Measurements from ENCODE around the gene MICU1.
A peak's percentile ranks its signal among the peaks of the same experiment; 100 is the strongest.
"Not testable (repeated sequence)": the region's sequence is repeated elsewhere in the genome, so short reads cannot be mapped to it uniquely, and the experiment has no call there.

MICU1 gene

DNA sequence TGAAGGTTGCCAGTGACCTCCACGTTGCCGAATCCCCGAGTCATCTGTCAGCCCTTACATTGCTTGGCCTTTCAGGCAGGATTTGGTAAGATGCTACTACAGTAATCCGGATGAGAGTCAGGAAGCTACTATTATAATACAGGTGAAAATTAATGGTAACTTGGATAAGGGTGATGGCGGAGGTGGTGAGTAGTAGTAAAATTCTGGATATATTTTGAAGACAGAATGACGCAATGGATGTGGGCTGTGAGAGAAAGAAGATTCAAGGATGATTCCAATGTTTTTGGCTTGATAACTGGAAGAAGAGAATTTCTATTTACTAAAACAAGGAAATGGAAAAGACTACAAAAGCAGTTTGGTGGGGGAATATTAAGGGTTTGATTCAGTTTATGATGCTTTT lies 269.8 kb downstream of the MICU1 start:
- intact Hi-C loops (cut with DNase I), result no loop called here
- DNase-seq, result no peak

DNA sequence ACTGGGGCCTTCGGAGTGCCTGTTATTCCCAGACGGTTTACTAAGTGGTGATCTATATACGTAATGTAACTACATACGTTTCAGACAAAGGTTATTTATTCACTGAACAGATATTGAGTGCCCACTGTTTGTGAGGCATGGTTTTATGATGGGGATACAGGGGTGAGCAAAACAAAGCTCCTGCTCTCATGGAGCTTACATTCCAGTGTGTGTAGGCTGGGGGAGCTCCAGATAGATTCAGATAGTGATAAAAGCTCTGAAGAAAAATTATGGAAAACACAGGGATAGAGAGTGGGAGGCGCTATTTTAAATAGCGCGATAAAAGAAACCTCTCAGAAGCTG lies 270.7 kb downstream of the MICU1 start:
- DNase-seq, result no peak
- intact Hi-C loops (cut with DNase I), result no loop called here

DNA sequence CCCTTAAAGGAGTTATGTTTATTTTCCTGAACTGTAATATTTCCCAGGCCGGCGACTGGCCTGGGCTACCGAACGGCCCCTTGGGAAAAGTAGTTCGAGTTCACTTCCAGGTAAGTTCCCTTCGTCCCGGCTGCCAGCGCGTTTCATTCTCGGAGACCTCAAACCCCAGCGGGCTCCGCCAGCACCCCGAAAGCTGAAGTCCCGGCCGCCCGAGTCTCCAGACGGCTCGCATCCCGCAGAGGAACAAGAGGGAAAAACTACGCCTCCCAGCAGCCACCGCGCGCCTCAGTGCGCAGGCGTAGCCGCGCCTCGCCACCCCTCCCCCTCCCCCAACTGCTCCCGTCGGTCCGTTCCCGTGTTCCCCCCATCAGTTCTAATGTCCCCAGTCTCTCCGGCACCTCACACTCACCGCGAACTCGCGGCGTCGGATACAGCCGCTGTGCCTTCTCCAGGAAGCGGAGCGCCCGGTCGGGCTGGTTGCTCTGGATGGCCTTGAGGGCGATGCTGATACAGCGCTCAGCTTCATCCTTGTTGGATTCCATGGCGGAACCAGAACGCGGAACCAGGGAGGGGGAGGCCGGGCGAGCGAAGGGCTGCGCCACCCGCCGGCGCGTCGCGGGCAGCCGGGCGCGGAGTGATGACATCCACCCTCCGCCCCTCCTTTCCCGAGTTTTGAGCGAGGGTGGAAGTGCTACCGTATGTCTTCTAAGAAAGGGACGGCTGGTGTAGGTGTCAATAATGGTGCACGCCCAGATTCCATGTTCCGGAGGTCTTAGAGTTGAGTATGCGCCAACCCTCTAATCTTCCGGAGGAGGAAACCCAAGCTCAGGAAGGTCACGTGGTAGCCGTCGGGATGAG lies 271.3 kb downstream of the MICU1 start, which contains the start of gene DNAJB12:
TSS of gene DNAJB12 (minus strand) at position 564 of the 858 bp plus-strand sequence. CDS start at position 542, 22 bp downstream.
- intact Hi-C loops (cut with DNase I), result no loop called here
- peak; percentile 82 to 98 (median 88) for DNase-seq

DNA sequence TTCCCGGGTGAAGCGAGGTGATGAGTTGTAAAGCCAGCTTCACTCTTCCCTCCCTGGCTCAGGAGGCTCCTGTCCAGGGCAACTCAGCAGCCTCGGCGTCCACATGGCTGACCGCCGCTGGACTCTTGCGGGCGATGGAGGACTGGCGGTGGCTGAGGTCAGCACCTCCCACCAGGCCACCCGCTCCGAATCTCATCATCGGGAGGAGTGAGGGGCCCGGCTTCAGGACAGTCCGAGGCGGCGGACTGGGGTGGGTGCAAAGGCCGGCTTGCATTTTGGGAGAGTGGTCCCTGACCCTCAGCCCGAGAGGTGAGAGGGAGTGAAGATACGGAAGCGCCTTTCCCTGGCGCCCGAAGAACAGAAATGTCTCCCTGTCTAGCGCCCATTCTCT lies 271.9 kb downstream of the MICU1 start:
- intact Hi-C loops (cut with DNase I), result no loop called here
- DNase-seq, result peak in 3 of 10 donors; percentile 33 to 86 (median 86)

DNA sequence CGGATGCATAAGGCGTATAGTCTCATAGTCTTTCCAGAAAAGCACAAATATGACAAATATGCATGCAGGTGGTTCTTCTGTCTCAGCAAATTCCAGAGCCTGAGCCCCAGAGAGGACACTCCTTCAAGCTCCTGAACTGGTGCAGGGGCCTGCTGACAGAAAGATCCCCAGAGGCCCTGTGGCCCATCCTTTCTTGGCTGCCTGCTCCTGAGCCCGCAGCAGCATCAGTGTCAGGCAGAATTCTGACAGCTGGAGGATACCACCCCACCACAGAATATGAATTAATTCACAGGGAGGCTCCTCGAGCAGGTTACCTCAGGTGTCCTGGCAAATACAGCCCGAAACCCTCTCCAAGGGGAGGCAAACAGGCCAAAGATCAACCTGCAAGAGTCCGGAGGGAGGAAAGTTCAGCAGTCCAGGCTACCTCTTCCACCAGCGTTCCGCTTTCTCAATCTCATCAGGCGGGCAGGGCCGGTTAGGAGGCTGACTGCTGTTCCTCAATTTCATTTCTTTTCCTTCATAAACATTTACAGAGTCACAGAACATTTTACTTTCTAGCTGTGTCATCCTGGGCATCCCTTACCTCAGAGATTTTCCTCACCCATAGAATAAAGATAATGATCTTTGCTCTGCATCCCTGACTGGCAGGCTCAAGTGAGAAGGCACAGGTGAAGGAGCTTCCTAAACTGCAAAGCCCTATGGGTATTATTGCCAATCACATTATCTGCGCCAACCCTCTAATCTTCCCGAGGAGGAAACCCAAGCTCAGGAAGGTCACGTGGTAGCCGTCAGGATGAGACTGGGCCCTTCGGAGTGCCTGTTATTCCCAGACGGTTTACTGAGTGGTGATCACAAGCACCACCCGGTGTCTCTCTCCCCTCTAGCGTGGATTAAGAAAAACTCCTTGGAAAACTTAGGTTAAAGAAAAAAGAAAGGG lies 272.6 kb downstream of the MICU1 start:
- DNase-seq, result peak in 1 of 10 donors; percentile 86
- intact Hi-C loops (cut with DNase I), result no loop called here

DNA sequence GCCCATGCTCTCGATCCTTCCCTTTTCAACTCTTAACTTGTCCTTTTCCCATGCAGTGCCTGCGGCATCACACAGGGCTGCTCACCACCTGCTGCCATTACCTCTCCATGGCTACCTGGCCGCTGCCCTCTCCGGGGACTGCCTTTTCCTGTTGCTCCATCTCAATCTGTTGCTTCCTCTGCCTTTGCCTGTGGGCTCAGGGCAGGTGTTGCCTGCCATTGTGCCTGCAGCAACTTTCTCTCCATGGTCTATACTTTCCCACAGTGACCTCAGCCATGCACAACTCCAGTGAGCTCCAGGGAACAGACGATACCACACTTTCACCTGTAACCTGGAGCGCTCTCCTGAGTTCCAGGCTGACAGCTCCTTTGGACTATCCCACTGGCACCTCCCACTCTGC lies 274.4 kb downstream of the MICU1 start:
- DNase-seq, result peak in 2 of 10 donors; percentile 5 to 76
- intact Hi-C loops (cut with DNase I), result no loop called here

DNA sequence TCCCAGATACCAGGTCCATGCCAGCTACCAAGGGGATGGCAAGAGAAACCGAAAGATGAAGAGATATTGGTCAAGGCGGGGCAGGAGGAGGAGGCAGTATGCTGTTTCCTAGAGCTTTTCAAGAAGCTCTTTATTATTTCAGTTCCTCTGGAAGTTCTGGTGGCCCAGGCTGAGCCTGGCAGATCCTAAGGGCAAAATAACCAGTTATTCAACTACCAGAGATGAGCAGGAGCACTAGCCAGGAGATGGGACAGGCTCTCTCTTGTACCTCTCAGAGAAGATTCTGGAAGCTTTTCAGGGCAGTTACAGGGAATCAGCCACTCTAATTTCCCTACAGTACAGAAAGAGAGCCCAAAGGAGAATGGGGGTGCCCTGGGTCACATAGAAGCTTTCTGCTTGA lies 276.4 kb downstream of the MICU1 start:
- intact Hi-C loops (cut with DNase I), result no loop called here
- DNase-seq, result peak in 1 of 10 donors; percentile 5

DNA sequence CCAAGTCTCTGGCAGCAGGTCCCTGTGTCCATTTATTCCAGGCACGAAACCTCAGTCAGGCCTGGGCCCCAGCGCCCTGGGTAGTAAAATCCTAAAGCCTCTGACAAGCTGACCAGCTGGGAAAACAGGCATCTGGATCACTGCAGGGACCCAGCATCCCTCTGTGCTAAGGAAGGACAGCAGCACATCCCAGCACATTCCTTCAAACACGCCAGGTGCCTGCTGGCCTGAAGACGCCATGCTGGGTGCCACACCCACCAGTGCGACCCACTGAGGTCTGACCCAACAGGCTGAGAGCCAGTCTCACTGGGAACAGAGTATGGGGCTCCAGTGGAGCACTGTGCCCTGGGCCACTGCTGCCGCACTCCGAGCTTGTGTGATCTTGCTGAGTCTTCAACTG lies 277.6 kb downstream of the MICU1 start:
- peak in 2 of 10 donors; percentile 51 to 59 for DNase-seq
- intact Hi-C loops (cut with DNase I), result no loop called here

DNA sequence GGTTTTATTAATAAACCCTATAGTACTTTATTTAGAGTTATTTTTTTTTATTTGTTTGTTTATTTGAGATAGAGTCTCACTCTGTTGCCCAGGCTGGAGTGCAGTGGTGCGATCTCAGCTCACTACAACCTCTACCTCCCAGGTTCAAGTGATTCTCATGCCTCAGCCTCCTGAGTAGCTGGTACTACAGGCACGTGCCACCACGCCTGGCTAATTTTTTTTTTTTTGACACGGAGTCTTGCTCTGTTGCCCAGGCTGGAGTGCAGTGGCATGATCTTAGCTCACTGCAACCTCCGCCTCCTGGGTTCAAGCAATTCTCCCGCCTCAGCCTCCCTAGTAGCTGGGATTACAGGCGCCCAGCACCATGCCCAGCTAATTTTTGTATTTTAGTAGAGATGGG lies 279.8 kb downstream of the MICU1 start:
- intact Hi-C loops (cut with DNase I); DNase-seq: not testable (repeated sequence)

DNA sequence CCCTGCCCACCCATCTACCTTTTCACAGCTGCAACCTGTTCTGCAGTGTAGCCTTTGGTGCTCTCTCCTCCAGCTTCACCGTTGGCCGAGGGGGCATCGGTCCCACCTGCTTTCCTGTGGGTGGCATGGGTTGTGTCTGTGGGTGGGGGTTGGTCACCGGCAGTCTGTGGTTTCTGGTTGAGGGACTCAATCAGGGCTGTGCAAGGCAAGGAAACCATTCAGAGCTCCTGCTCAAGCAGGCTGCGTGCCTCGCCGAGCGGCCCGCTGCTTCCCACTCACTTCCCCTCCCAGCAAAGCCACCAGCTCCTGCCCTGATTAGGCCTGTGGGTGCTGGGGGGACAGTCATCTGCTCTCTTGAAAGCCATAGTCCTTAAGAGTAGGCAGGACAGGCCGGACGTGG lies 280.9 kb downstream of the MICU1 start:
- peak in 1 of 10 donors; percentile 49 for DNase-seq
- intact Hi-C loops (cut with DNase I), result no loop called here

DNA sequence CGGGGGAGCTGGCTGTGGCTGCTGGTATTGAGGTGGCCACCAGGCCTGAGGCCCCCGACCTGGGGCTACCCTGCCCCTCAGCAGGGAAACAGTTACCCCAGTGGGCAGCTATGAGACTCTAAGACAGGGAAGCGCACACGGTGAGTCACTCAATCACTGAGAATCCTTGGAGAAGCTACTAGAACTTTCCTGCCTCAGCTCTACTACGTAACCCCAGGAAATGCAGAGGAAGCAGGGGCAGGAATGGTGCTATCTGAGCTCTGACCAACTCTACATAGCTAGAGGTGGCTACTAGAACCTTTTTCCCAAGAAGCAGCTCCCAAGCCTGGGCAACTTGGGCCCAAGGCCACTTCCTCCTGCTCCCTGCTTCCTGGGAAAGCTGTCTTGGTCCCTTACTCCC lies 283.0 kb downstream of the MICU1 start:
- DNase-seq, result peak in 1 of 10 donors; percentile 44
- intact Hi-C loops (cut with DNase I), result no loop called here

DNA sequence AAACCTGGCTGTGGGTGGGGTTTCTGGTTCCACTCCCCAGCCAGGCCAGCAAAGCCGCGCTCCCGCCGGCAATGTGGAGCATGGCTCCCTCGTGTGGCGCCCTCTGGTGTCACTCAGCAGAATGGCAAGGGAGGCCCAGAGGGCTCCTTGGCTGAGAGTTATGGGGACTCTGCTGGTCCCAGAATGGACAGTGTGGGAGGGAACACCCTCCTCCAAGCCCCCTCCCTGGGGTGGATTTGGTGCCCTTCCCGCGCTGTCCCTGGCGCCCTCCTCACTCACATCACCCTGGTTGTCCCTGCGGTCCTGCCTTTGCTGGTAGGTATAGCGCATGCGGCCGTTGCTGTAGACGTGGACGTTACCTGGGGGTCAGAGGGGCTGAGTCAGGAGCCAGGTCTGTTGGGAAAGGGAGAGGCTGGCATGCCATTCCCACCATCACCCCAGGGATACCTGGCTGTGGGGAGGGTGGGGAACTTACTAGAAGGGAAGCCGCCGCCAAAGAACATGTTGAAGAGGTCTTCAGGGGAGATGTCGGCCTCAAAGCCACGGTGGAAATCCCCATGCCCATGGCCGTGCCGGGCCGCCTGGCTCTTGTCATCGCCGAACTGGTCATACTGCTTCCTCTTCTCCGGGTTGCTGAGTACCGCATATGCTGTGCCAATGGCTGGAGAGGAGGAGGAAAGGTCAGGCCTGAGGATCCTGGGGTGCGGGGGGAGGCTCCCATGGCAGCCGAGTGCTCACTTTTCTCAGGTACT lies 285.2 kb downstream of the MICU1 start:
- peak in 9 of 10 donors; percentile 61 to 94 (median 74) for DNase-seq
- intact Hi-C loops (cut with DNase I), result no loop called here

DNA sequence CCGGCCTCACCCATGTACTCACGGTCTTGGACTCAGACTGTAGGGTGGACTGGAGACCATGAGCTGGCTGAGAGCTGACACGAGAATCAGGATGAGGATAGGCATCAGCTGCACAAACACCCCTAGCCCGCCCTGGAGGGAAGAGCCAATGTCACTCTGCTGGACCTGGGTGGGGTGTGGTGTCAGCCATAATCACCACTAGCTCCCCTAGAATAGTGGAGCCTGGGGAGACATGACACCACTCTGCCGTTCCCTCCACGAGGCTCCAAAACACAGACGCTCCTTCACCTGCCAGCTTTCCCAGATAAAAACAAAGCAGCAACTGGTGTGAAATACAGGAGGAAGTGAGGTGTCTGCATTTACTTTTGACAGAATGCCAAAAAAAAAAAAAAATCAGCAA lies 287.7 kb downstream of the MICU1 start:
- intact Hi-C loops (cut with DNase I), result loop anchor here (5.0 to 10.0 kb wide), 2 partner anchors 211 to 373 kb away; partner anchors contain the start of gene CHST3
- DNase-seq, result peak in 1 of 10 donors; percentile 33

DNA sequence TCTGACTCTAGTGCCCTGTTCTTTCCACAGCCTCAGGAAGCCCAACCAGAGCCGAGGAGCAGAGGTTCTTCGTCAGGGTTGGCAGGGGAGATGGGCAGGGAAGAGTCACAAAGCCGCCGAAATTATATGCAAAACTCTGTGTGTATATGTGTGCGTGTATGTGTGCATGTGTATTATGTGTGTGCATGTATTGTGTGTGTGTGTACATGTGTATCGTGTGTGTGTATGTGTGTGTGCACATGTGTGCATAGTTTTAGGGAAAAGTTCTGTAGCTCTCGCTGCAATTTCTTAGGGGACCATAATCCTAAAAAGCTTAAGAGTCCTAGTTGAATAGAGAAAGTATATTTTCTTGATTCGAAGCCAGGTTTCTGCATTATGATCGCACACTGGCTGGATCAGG lies 288.2 kb downstream of the MICU1 start:
- DNase-seq, result no peak
- intact Hi-C loops (cut with DNase I), result loop anchor here (2.0 to 10.0 kb wide), 3 partner anchors 63 to 373 kb away; partner anchors contain the start of gene CHST3

DNA sequence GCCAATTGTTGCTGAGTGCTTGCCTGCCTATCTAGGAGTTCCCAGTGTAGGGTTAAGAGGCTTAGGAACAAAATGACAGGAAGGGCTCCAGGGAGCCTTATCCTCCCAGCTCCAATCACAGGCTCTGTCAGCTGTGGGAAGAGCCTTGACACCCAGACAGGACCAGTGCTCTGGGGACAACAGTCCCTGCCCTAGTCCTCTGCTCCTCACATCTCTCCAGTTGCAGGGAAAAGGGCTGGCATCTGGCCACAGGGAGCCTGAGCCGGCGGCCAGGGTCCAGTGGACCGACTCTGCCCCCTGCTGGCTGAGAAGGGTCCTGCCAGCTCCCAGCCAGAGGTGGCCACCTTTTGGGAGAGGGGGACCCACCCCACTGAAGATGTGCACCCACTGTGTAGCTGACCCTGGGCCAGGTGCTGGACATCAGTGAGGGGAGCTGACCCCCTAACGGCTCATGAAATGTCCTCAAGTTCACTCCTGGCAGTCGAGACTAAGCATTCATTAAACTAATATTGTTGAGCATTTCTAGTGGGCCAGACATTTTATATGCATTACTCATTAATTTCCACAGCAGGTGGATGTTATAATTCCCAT lies 288.7 kb downstream of the MICU1 start:
- DNase-seq, result peak in 9 of 10 donors; percentile 71 to 97 (median 84)

DNA sequence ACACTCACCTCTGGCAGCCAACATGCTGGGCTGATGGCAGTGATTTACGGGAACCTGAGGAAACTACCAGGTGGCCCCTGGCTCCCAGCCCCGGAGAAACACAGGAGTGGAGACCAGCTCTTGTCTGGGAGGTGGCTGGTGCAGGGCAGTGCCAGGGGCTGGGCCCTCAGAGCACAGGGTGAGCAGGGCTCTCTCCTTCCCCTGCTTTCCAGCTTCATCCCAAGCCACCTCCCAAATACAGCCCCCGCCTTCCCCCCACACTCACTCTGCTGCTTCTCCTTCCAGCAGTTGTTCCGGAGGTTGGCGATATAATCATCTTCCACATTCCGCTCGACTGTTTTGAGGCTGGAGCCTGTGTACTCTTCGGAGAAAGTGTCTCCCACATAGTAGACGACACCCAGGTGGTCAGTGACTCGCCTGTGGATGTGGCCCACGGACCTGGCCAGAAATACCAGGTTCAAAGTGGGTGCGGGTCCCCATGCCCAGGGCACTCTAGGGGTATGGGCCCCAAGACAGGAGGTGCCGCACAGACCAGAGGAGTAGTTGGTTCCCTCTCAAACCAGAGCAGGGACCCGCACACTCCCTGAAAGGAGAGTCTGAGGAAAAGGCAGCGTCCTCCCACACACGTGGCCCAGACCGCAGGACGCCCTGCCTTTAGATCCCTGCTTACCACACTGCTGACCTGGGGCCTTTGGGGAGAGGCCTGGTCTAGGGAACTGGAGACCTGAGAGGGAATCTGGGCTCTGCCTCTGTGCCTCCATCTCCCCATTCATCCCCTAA lies 289.4 kb downstream of the MICU1 start:
- intact Hi-C loops (cut with DNase I), result loop anchor here (2.0 to 10.0 kb wide), 3 partner anchors 62 to 372 kb away; partner anchors contain the start of gene CHST3
- DNase-seq, result no peak

More for the DNA sequence above, 288.7 kb downstream of the MICU1 start:
- intact Hi-C loops (cut with DNase I), result loop anchor here (2.0 to 10.0 kb wide), 3 partner anchors 62 to 372 kb away; partner anchors contain the start of gene CHST3

DNA sequence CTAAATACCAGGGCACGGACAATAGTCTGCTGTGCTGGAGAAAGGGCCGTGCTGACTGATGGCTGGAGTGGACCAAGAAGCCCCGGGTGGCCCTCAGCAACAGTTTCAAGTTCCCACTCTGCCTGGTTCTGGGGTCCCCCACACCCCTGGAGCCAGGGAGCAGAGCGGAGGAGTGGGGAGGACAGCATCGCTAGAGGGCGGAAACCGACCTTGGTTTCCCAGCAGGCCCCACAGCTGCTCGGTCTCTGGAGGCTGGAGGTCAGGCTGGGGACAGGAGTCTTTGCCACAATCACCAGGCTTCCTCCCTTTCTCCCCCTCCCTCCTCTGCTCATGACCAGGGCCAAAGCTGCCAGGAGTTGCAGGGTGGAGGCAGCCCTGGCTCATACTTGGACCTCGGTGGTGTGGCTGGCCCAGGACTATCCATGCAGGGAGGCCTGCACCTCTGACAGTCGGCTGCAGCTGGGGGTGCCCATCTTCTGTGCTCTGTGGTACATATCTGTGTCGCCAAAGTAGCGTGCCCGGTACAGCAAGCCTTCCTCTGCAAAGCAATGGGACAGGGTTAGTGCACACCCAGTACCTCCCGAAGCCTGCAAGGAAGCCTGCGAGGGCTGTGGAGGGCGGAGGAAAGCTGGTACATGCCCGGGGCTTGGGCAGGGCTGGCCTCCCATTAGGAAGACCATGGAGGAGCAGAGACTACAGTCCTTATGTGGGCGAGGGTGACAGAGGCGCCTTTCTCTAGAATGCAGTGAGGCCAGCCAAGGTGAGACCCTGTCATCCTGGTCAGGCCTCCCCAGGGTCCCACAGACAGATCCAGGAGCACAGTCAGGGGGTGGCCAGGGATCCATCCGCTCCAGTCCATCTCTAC lies 290.3 kb downstream of the MICU1 start:
- intact Hi-C loops (cut with DNase I), result loop anchor here (2.0 to 10.0 kb wide), 3 partner anchors 61 to 371 kb away; partner anchors contain the start of gene CHST3
- DNase-seq, result no peak

Measured in posterior cingulate gyrus (tissue), 11 donors.